WTC11 (cell line): Measurements from ENCODE around the gene ADARB2. TPM values are rescaled to one million over a fixed set of nuclear protein-coding genes. Genes with fewer than 3 reads are reported as not detected.

ENCODE experiments used
- ATAC-seq: fragments of 200-7000 bp; cut with Tn5 transposase; 2 replicates; pipeline ENCODE4 v1.10.0; 2021; ENCODE audit warnings: mild to moderate bottlenecking, moderate library complexity
- CTCF ChIA-PET: fragments of 300-600 bp; sonication (Branson Sonifier 250); formaldehyde crosslinking; loops from one replicate; lab custom pipeline; 2021; ENCODE audit warnings: antibody characterized with exemption; lab: Charles Lee
- POLR2A ChIA-PET: fragments of 350-600 bp; sonication (Branson Sonifier 250); formaldehyde crosslinking; loops from one replicate; lab custom pipeline; 2021; ENCODE audit warnings: antibody characterized with exemption; lab: Charles Lee
- DNase-seq: peaks from one replicate; pipeline ENCODE4 v3.0.0; 2021; ENCODE audit warnings: low spot score
- H3K27ac Mint-ChIP-seq: 2 replicates; pipeline ENCODE4 v1.8.0; 2021; ENCODE audit warnings: mixed read lengths
- H3K27me3 Mint-ChIP-seq: 2 replicates; pipeline ENCODE4 v1.8.0; 2021; ENCODE audit warnings: low read depth, mild to moderate bottlenecking, moderate library complexity, mixed read lengths
- H3K36me3 Mint-ChIP-seq: 2 replicates; pipeline ENCODE4 v1.8.0; 2021; ENCODE audit warnings: mixed read lengths
- H3K4me1 Mint-ChIP-seq: 2 replicates; pipeline ENCODE4 v1.8.0; 2022; ENCODE audit warnings: mixed read lengths
- H3K4me3 Mint-ChIP-seq: 2 replicates; pipeline ENCODE4 v1.8.0; 2021; ENCODE audit warnings: mild to moderate bottlenecking, moderate library complexity, mixed read lengths
- H3K9me3 Mint-ChIP-seq: 2 replicates; pipeline ENCODE4 v1.8.0; 2021; ENCODE audit warnings: mixed read lengths
- CDX4 ChIP-seq: fragments of 250-450 bp; sonication (Bioruptor Pico); IDR thresholded peaks from 2 replicates; pipeline ENCODE4 v1.9.0; 2021; ENCODE audit warnings: moderate library complexity, mild to moderate bottlenecking, inconsistent platforms, borderline replicate concordance
- CREB1 ChIP-seq: sonication (generic); formaldehyde crosslinking; IDR thresholded peaks from 2 replicates; pipeline ENCODE4 v1.8.0; 2023; ENCODE audit warnings: mild to moderate bottlenecking, missing genetic modification reagents
- CREM ChIP-seq: sonication (generic); formaldehyde crosslinking; IDR thresholded peaks from 2 replicates; pipeline ENCODE4 v1.8.1; 2022; ENCODE audit warnings: mild to moderate bottlenecking, missing genetic modification reagents, moderate library complexity
- FOXJ3 ChIP-seq: sonication (generic); formaldehyde crosslinking; IDR thresholded peaks from 2 replicates; pipeline ENCODE4 v1.9.0; 2021; ENCODE audit warnings: missing genetic modification reagents, mild to moderate bottlenecking, borderline replicate concordance
- FOXP1 ChIP-seq: sonication (generic); formaldehyde crosslinking; IDR thresholded peaks from 2 replicates; pipeline ENCODE4 v1.8.0; 2022; ENCODE audit warnings: missing genetic modification reagents, mild to moderate bottlenecking, moderate library complexity, borderline replicate concordance
- HMGXB4 ChIP-seq: sonication (generic); formaldehyde crosslinking; IDR thresholded peaks from 2 replicates; pipeline ENCODE4 v1.8.1; 2023; ENCODE audit warnings: mild to moderate bottlenecking, moderate library complexity, missing genetic modification reagents
- MXD4 ChIP-seq: fragments of 250-450 bp; sonication (Bioruptor Pico); IDR thresholded peaks from 2 replicates; pipeline ENCODE4 v1.8.0; 2021; ENCODE audit warnings: mild to moderate bottlenecking, moderate library complexity, borderline replicate concordance
- NFATC4 ChIP-seq: fragments of 250-450 bp; sonication (Bioruptor Pico); IDR thresholded peaks from 2 replicates; pipeline ENCODE4 v1.9.0; 2021; ENCODE audit warnings: mild to moderate bottlenecking
- NFE2L1 ChIP-seq: sonication (generic); formaldehyde crosslinking; IDR thresholded peaks from 2 replicates; pipeline ENCODE4 v1.8.1; 2023; ENCODE audit warnings: missing genetic modification reagents
- NFYB ChIP-seq: sonication (generic); formaldehyde crosslinking; conservative IDR thresholded peaks from 2 replicates; pipeline ENCODE4 v1.8.0; 2022; ENCODE audit warnings: low read depth, missing genetic modification reagents
- NR1H2 ChIP-seq: sonication (generic); formaldehyde crosslinking; IDR thresholded peaks from 2 replicates; pipeline ENCODE4 v1.9.0; 2021; ENCODE audit warnings: mild to moderate bottlenecking, moderate library complexity, missing genetic modification reagents
- PREB ChIP-seq: sonication (generic); formaldehyde crosslinking; IDR thresholded peaks from 2 replicates; pipeline ENCODE4 v1.8.1; 2022; ENCODE audit warnings: mild to moderate bottlenecking, missing genetic modification reagents, moderate library complexity, borderline replicate concordance
- PRRX2 ChIP-seq: fragments of 250-450 bp; sonication (Bioruptor Pico); IDR thresholded peaks from 2 replicates; pipeline ENCODE4 v1.8.0; 2021; ENCODE audit warnings: mild to moderate bottlenecking
- RELA ChIP-seq: sonication (generic); formaldehyde crosslinking; IDR thresholded peaks from 2 replicates; pipeline ENCODE4 v1.8.1; 2022; ENCODE audit warnings: missing genetic modification reagents, mild to moderate bottlenecking, borderline replicate concordance
- SP1 ChIP-seq: sonication (generic); formaldehyde crosslinking; conservative IDR thresholded peaks from 2 replicates; pipeline ENCODE4 v1.8.1; 2022; ENCODE audit warnings: missing genetic modification reagents
- ZBTB43 ChIP-seq: sonication (generic); formaldehyde crosslinking; IDR thresholded peaks from 2 replicates; pipeline ENCODE4 v1.8.1; 2023; ENCODE audit warnings: mild to moderate bottlenecking, missing genetic modification reagents
- ZMAT4 ChIP-seq: fragments of 250-450 bp; sonication (Bioruptor Pico); IDR thresholded peaks from 2 replicates; pipeline ENCODE4 v1.9.0; 2021; ENCODE audit warnings: mild to moderate bottlenecking
- ZNF121 ChIP-seq: sonication (generic); formaldehyde crosslinking; IDR thresholded peaks from 2 replicates; pipeline ENCODE4 v1.8.0; 2023; ENCODE audit warnings: missing genetic modification reagents
- ZNF263 ChIP-seq: sonication (generic); formaldehyde crosslinking; IDR thresholded peaks from 2 replicates; pipeline ENCODE4 v1.8.1; 2022; ENCODE audit warnings: low read depth, mild to moderate bottlenecking, moderate library complexity, missing genetic modification reagents
- ZNF281 ChIP-seq: sonication (generic); formaldehyde crosslinking; IDR thresholded peaks from 2 replicates; pipeline ENCODE4 v1.8.0; 2023; ENCODE audit warnings: mild to moderate bottlenecking, missing genetic modification reagents
- total RNA-seq: library from RNA; stranded (reverse); gene quantifications from 3 replicates; pipeline ENCODE4 v1.2.3, GENCODE V29; 2021

The ADARB2 gene
- total RNA-seq, 1 experiment from 2014 or later, result 3.7 TPM

GRCh38 chr10:1688531-1688930 is 48.8 kb downstream of the ADARB2 start (continued):
- no peak for TF ChIP-seq NFE2L1 (CRISPR knock-in tag)
- no peak for TF ChIP-seq RELA
- TF ChIP-seq CREB1 (CRISPR knock-in tag), result no peak
- TF ChIP-seq NR1H2 (CRISPR knock-in tag), result no peak
- no peak for TF ChIP-seq MXD4 (CRISPR knock-in tag)
- no peak for TF ChIP-seq NFYB
- TF ChIP-seq CDX4 (CRISPR knock-in tag), result no peak
- no peak for TF ChIP-seq ZMAT4 (CRISPR knock-in tag)

GRCh38 chr10:1687623-1688150 is 49.6 kb downstream of the ADARB2 start:
- no peak for TF ChIP-seq NFATC4
- TF ChIP-seq FOXP1 (CRISPR knock-in tag), result no peak
- no peak for TF ChIP-seq SP1 (CRISPR knock-in tag)
- no peak for TF ChIP-seq ZNF121
- no peak for TF ChIP-seq ZMAT4 (CRISPR knock-in tag)
- no peak for TF ChIP-seq PREB
- no peak for TF ChIP-seq FOXJ3 (CRISPR knock-in tag)
- TF ChIP-seq CREM (CRISPR knock-in tag), result no peak
- TF ChIP-seq HMGXB4 (CRISPR knock-in tag), result no peak
- no peak for TF ChIP-seq ZBTB43 (CRISPR knock-in tag)
- TF ChIP-seq PRRX2 (CRISPR knock-in tag), result no peak
- no peak for TF ChIP-seq ZNF281 (CRISPR knock-in tag)
- no peak for TF ChIP-seq ZNF263 (CRISPR knock-in tag)
- DNase-seq (no peak), ATAC-seq (no peak)
- Mint-ChIP-seq H3K36me3 (peaks cover 17% of the 10 kb centered on the region), H3K4me3 (no peak overlapping the region), H3K27me3 (peaks cover 4% of the 10 kb centered on the region; the same call in 1 of the 2 replicates), H3K4me1 (peaks cover 12% of the 10 kb centered on the region), H3K27ac (no peak overlapping the region), H3K9me3 (peaks cover 19% of the 10 kb centered on the region)
- CTCF ChIA-PET, result no interaction called here
- POLR2A ChIA-PET, result no interaction called here
